ENCODE measurements around the gene SIRT2. TPM values are rescaled to one million over a fixed set of nuclear protein-coding genes. Genes with fewer than 3 reads are reported as not detected.
"Not testable (repeated sequence)": the region's sequence is repeated elsewhere in the genome, so short reads cannot be mapped to it uniquely, and the experiment has no call there.

The SIRT2 gene
- total RNA-seq, 3 donors from 2014 or later, result 61.8 to 92.3 (median 88.2) TPM

- intact Hi-C loops (cut with DNase I; ENCODE audit: low total_unique reads), result no loop called here
- no peaks in the 10 kb centered on the region for H3K36me3 ChIP-seq
- no peak overlapping the region for H3K4me3 ChIP-seq
- H3K4me1 ChIP-seq, result no peaks in the 10 kb centered on the region
- no peaks in the 10 kb centered on the region for H3K27me3 ChIP-seq
- no peaks in the 10 kb centered on the region for H3K9me3 ChIP-seq
- TF ChIP-seq POLR2AphosphoS5 (IDR thresholded peaks at IDR 0.05) (no peak), CTCF (IDR thresholded peaks at IDR 0.05) (no peak), POLR2A (IDR thresholded peaks at IDR 0.05) (no peak)
- no peak for DNase-seq (ENCODE audit: low spot score in 2 of 2)
- H3K27ac ChIP-seq, result no peak overlapping the region
Measured at GRCh38 chr19:38890686-38891085, 8.7 kb downstream of the SIRT2 start.

GRCh38 chr19:38889803-38890202 lies 9.6 kb downstream of the SIRT2 start:
- no peak overlapping the region for H3K4me3 ChIP-seq
- intact Hi-C loops (cut with DNase I; ENCODE audit: low total_unique reads), result no loop called here
- DNase-seq (ENCODE audit: low spot score in 2 of 2), result no peak
- TF ChIP-seq POLR2A (IDR thresholded peaks at IDR 0.05) (no peak), POLR2AphosphoS5 (IDR thresholded peaks at IDR 0.05) (no peak), CTCF (IDR thresholded peaks at IDR 0.05) (no peak)
- H3K36me3 ChIP-seq, result no peaks in the 10 kb centered on the region
- no peak overlapping the region for H3K27ac ChIP-seq
- no peaks in the 10 kb centered on the region for H3K27me3 ChIP-seq
- H3K4me1 ChIP-seq, result no peaks in the 10 kb centered on the region
- no peaks in the 10 kb centered on the region for H3K9me3 ChIP-seq

GRCh38 chr19:38888876-38889275 lies 10.5 kb downstream of the SIRT2 start:
- DNase-seq (ENCODE audit: low spot score in 2 of 2), result no peak
- intact Hi-C loops (cut with DNase I; ENCODE audit: low total_unique reads), result no loop called here
- H3K4me3 ChIP-seq, result no peak overlapping the region
- H3K9me3 ChIP-seq, result no peaks in the 10 kb centered on the region
- H3K27me3 ChIP-seq, result no peaks in the 10 kb centered on the region
- no peaks in the 10 kb centered on the region for H3K36me3 ChIP-seq
- H3K4me1 ChIP-seq, result no peaks in the 10 kb centered on the region
- no peak for TF ChIP-seq POLR2AphosphoS5 (IDR thresholded peaks at IDR 0.05)
- no peak for TF ChIP-seq CTCF (IDR thresholded peaks at IDR 0.05)
- TF ChIP-seq POLR2A (IDR thresholded peaks at IDR 0.05), result no peak
- H3K27ac ChIP-seq, result no peak overlapping the region

GRCh38 chr19:38884691-38885090 lies 14.7 kb downstream of the SIRT2 start:
- intact Hi-C loops (cut with DNase I; ENCODE audit: low total_unique reads); H3K9me3 ChIP-seq; H3K27me3 ChIP-seq; DNase-seq (ENCODE audit: low spot score in 2 of 2); H3K4me3 ChIP-seq; H3K27ac ChIP-seq; H3K36me3 ChIP-seq; H3K4me1 ChIP-seq: not testable (repeated sequence)

- Histone ChIP-seq H3K27ac (no peak overlapping the region), H3K4me3 (no peak overlapping the region), H3K27me3 (no peaks in the 10 kb centered on the region), H3K36me3 (no peaks in the 10 kb centered on the region), H3K9me3 (no peaks in the 10 kb centered on the region), H3K4me1 (no peaks in the 10 kb centered on the region)
- TF ChIP-seq CTCF (IDR thresholded peaks at IDR 0.05) (no peak), POLR2A (IDR thresholded peaks at IDR 0.05) (no peak), POLR2AphosphoS5 (IDR thresholded peaks at IDR 0.05) (no peak)
- DNase-seq (ENCODE audit: low spot score in 2 of 2), result no peak
- intact Hi-C loops (cut with DNase I; ENCODE audit: low total_unique reads), result no loop called here
Measured at GRCh38 chr19:38883286-38883685, 16.1 kb downstream of the SIRT2 start.

Data from breast epithelium (tissue), 4 donors.